ENCODE data around the gene UNG.

DNA sequence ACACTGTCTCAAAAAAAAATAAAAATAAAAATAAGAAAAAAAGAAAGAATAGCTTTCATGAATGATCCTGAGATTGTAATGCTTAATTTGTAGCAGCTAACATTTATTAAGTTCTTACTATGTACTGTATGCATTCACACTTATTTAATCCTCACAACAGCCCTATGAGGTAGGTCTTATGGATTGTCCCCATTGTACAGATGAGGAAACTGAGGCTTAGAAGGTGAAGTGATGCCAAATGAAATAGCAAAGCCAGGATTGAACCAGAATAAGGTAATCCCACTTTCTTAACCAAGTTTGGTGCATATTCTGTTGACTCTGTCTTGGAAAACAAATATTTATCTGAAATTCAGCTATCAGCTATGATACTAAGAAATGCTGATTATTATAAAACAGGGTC, 42.9 kb upstream of the UNG start:
- TF ChIP-seq, protein P1, sequence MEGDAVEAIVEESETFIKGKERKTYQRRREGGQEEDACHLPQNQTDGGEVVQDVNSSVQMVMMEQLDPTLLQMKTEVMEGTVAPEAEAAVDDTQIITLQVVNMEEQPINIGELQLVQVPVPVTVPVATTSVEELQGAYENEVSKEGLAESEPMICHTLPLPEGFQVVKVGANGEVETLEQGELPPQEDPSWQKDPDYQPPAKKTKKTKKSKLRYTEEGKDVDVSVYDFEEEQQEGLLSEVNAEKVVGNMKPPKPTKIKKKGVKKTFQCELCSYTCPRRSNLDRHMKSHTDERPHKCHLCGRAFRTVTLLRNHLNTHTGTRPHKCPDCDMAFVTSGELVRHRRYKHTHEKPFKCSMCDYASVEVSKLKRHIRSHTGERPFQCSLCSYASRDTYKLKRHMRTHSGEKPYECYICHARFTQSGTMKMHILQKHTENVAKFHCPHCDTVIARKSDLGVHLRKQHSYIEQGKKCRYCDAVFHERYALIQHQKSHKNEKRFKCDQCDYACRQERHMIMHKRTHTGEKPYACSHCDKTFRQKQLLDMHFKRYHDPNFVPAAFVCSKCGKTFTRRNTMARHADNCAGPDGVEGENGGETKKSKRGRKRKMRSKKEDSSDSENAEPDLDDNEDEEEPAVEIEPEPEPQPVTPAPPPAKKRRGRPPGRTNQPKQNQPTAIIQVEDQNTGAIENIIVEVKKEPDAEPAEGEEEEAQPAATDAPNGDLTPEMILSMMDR (IDR thresholded peaks at IDR 0.05), result no peak
- TF ChIP-seq POLR2A (IDR thresholded peaks at IDR 0.05) (no peak), POLR2AphosphoS5 (IDR thresholded peaks at IDR 0.05; ENCODE audit: insufficient read depth in 1 of 2, low read depth in 1 of 2) (no peak)
